ENCODE data around the gene NSMCE3. TPM values are rescaled to one million over a fixed set of nuclear protein-coding genes. Genes with fewer than 3 reads are reported as not detected.

Gene NSMCE3
- 14.8 to 15.6 TPM (median 15.2 TPM) in 5 replicates for total RNA-seq (2022; extraction: Qiagen RNA extraction; ENCODE audit: low read depth)

DNA sequence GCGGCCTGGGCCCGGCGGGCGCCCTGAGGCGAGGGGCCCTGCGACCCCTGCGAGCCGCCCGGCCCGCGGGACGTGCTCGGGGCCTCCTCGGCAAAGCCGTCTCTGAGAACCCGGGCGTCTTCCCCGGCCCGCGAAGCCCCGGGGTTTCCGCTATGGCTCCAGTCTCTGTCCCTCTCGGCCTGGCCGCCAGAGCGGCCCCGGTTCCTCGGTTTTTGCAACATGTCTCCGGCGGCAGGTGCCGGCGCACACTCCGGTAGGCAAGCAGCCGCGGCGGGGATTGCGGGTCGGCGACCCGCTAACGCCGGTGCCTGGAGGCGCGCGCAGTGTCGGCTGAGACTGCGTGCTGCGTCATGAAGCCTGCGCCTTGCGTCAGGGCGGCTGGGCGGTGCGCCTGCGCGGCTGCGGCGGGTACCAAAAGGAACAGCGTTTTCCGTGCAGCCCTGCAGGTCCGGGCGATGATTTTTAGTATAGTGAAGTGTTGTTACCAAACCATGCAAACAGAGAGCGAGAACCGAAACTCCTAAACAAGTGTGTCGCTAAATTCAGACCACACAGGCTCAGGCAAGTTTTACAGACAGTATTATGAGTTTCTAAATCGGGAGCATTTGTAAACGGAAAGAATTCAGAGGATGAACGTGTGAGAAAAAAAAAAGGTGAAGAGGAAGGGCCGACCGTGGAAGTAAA is at the start of gene NSMCE3:
Gene NSMCE3, minus strand, starts transcription at position 338 of the 684 bp plus-strand sequence. Its CDS starts 117 bp downstream, at position 221.

